GM12891 (cell line): ENCODE data around the gene FMNL1.

ENCODE experiments used
- POLR2AphosphoS5 ChIP-seq: IDR thresholded peaks from 2 replicates; pipeline ENCODE4 v1.6.1; 2011; ENCODE audit warnings: low read depth, low read length, control low read depth
- TAF1 ChIP-seq: IDR thresholded peaks from 2 replicates; pipeline ENCODE4 v1.6.1; 2011; ENCODE audit warnings: low read depth, low read length, control low read depth

DNA sequence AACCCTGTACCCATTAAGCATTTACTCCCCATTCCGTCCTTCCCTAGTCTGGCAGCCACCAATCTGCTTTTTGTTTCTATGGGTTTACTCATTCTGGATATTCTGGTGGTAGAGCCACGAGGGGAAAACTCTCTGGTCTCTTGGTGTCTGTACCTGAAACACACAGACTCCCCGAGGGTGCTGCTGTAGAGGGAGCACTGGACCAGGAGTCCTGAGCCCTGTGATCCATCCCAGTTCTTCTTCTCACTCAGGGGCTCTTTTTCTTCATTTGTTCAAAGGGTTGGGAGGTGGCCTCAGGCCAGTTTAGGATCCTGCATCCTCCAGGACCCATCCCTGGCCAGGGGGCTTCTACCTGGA is 45.9 kb upstream of the FMNL1 start:
- no peak for TF ChIP-seq POLR2AphosphoS5
- TF ChIP-seq TAF1: no peak
